Measurements from ENCODE around the gene ANKRD26. TPM values are rescaled to one million over a fixed set of nuclear protein-coding genes. Genes with fewer than 3 reads are reported as not detected.

ANKRD26 gene
- total and polyA plus RNA-seq, 2 experiments from 2014 or later, result 7.9 to 23.1 TPM

DNA sequence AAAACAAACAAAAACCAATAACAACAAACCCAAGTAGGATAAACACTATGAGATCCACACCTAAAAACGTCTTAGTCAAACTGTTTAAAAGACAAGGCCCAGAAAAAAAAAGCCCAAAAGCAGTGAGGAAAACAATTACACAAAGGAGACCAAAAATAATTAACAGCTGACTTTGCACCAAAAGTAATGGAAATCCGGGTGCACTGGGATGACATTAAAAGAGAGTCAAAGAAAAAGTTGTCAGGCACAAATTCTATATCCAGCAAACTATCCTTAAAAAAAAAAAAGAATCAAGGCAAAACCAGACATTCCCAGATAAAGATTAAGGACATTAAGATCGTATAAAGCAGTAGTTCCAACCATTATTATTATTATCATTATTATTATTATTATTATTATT is 7.9 kb upstream of the ANKRD26 start:
- Histone ChIP-seq H3K27ac (ENCODE audit: low read depth) (no peak overlapping the region), H3F3A (replicated peaks; ENCODE audit: low read depth) (no peaks in the 10 kb centered on the region), H3K4me1 (ENCODE audit: insufficient read depth) (no peaks in the 10 kb centered on the region), H4K20me1 (replicated peaks; ENCODE audit: insufficient read depth) (0 out of 2 replicates have a peak, but pooled peaks cover 4% of the 10 kb centered on the region), H3K4me3 (no peak overlapping the region), H3K79me2 (replicated peaks; ENCODE audit: insufficient read depth) (no peaks in the 10 kb centered on the region), H3K36me3 (ENCODE audit: insufficient read depth) (peaks cover 25% of the 10 kb centered on the region), H2AFZ (no peak overlapping the region), H3K9me2 (ENCODE audit: insufficient read depth) (no peaks in the 10 kb centered on the region), H3K27me3 (ENCODE audit: insufficient read depth) (no peaks in the 10 kb centered on the region), H3K4me2 (no peak overlapping the region)
- ATAC-seq, result no peak
- DNase-seq (ENCODE audit: low spot score), result no peak
- Mint-ChIP-seq H3K4me3 (no peak overlapping the region), H3K4me1 (no peaks in the 10 kb centered on the region), H3K9me3 (no peaks in the 10 kb centered on the region), H3K36me3 (ENCODE audit: low read depth) (peaks cover 44% of the 10 kb centered on the region), H3K27me3 (ENCODE audit: insufficient read depth, low read depth, poor library complexity) (no peaks in the 10 kb centered on the region), H3K27ac (no peak overlapping the region)
- no peak for TF ChIP-seq STAT1 (IDR thresholded peaks at IDR 0.05; ENCODE audit: unreplicated experiment)
- no peak for TF ChIP-seq NANOG (IDR thresholded peaks at IDR 0.05; ENCODE audit: borderline replicate concordance)
- TF ChIP-seq, protein P1, sequence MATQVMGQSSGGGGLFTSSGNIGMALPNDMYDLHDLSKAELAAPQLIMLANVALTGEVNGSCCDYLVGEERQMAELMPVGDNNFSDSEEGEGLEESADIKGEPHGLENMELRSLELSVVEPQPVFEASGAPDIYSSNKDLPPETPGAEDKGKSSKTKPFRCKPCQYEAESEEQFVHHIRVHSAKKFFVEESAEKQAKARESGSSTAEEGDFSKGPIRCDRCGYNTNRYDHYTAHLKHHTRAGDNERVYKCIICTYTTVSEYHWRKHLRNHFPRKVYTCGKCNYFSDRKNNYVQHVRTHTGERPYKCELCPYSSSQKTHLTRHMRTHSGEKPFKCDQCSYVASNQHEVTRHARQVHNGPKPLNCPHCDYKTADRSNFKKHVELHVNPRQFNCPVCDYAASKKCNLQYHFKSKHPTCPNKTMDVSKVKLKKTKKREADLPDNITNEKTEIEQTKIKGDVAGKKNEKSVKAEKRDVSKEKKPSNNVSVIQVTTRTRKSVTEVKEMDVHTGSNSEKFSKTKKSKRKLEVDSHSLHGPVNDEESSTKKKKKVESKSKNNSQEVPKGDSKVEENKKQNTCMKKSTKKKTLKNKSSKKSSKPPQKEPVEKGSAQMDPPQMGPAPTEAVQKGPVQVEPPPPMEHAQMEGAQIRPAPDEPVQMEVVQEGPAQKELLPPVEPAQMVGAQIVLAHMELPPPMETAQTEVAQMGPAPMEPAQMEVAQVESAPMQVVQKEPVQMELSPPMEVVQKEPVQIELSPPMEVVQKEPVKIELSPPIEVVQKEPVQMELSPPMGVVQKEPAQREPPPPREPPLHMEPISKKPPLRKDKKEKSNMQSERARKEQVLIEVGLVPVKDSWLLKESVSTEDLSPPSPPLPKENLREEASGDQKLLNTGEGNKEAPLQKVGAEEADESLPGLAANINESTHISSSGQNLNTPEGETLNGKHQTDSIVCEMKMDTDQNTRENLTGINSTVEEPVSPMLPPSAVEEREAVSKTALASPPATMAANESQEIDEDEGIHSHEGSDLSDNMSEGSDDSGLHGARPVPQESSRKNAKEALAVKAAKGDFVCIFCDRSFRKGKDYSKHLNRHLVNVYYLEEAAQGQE (IDR thresholded peaks at IDR 0.05; ENCODE audit: unreplicated experiment), result no peak
- no peak for TF ChIP-seq CREB1 (CRISPR knock-in tag; IDR thresholded peaks at IDR 0.05; ENCODE audit: low read depth)
- TF ChIP-seq ZNF114 (CRISPR knock-in tag; IDR thresholded peaks at IDR 0.05), result no peak

DNA sequence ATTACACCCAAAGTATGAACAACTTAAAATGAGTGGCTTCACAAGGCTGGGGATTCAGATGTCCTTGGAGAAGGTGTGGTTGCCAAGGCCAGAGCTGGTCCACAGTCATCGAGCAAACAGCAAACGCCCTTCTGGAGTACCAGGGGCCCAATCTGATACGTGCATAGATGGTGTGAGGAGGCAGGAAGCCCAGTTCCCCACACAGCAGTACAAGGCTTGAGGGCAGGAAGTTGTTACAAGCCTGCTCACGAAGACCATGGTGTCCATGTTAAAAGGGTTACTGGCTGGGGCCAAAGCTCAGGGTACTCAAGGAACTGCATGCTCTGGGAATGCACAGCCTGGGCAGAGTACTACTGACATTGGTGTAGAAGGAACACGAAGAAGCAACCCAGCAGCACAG is 4.6 kb upstream of the ANKRD26 start:
- no peak overlapping the region for H2AFZ ChIP-seq
- Mint-ChIP-seq H3K27me3 (ENCODE audit: insufficient read depth, low read depth, poor library complexity) (peaks cover 11% of the 10 kb centered on the region), H3K27ac (no peak overlapping the region), H3K4me3 (no peak overlapping the region), H3K4me1 (peaks cover 5% of the 10 kb centered on the region; the same call in 2 of the 3 replicates), H3K36me3 (ENCODE audit: low read depth) (peaks cover 16% of the 10 kb centered on the region), H3K9me3 (no peaks in the 10 kb centered on the region; the same call in 2 of the 3 replicates)
- no peaks in the 10 kb centered on the region for H3K27me3 ChIP-seq (ENCODE audit: insufficient read depth)
- H3K4me3 ChIP-seq, result no peak overlapping the region
- no peaks in the 10 kb centered on the region for H3F3A ChIP-seq (replicated peaks; ENCODE audit: low read depth)
- DNase-seq (ENCODE audit: low spot score), result no peak
- H4K20me1 ChIP-seq (replicated peaks; ENCODE audit: insufficient read depth), result no peaks in the 10 kb centered on the region
- H3K9me2 ChIP-seq (ENCODE audit: insufficient read depth), result no peaks in the 10 kb centered on the region
- no peak overlapping the region for H3K27ac ChIP-seq (ENCODE audit: low read depth)
- no peaks in the 10 kb centered on the region for H3K79me2 ChIP-seq (replicated peaks; ENCODE audit: insufficient read depth)
- ATAC-seq, result no peak
- H3K4me1 ChIP-seq (ENCODE audit: insufficient read depth), result no peaks in the 10 kb centered on the region
- H3K36me3 ChIP-seq (ENCODE audit: insufficient read depth), result 0 out of 2 replicates have a peak, but pooled peaks cover 1% of the 10 kb centered on the region
- no peak overlapping the region for H3K4me2 ChIP-seq
- TF ChIP-seq, protein P1 (IDR thresholded peaks at IDR 0.05; ENCODE audit: unreplicated experiment), result no peak
- TF ChIP-seq EZH2phosphoT487 (IDR thresholded peaks at IDR 0.05; ENCODE audit: unreplicated experiment), result no peak
- TF ChIP-seq EZH2 (IDR thresholded peaks at IDR 0.05; ENCODE audit: low read depth, unreplicated experiment), result no peak
- no peak for TF ChIP-seq ZNF114 (CRISPR knock-in tag; IDR thresholded peaks at IDR 0.05)
- no peak for TF ChIP-seq POLR2AphosphoS5 (IDR thresholded peaks at IDR 0.05; ENCODE audit: low read depth)
- TF ChIP-seq, protein P2, sequence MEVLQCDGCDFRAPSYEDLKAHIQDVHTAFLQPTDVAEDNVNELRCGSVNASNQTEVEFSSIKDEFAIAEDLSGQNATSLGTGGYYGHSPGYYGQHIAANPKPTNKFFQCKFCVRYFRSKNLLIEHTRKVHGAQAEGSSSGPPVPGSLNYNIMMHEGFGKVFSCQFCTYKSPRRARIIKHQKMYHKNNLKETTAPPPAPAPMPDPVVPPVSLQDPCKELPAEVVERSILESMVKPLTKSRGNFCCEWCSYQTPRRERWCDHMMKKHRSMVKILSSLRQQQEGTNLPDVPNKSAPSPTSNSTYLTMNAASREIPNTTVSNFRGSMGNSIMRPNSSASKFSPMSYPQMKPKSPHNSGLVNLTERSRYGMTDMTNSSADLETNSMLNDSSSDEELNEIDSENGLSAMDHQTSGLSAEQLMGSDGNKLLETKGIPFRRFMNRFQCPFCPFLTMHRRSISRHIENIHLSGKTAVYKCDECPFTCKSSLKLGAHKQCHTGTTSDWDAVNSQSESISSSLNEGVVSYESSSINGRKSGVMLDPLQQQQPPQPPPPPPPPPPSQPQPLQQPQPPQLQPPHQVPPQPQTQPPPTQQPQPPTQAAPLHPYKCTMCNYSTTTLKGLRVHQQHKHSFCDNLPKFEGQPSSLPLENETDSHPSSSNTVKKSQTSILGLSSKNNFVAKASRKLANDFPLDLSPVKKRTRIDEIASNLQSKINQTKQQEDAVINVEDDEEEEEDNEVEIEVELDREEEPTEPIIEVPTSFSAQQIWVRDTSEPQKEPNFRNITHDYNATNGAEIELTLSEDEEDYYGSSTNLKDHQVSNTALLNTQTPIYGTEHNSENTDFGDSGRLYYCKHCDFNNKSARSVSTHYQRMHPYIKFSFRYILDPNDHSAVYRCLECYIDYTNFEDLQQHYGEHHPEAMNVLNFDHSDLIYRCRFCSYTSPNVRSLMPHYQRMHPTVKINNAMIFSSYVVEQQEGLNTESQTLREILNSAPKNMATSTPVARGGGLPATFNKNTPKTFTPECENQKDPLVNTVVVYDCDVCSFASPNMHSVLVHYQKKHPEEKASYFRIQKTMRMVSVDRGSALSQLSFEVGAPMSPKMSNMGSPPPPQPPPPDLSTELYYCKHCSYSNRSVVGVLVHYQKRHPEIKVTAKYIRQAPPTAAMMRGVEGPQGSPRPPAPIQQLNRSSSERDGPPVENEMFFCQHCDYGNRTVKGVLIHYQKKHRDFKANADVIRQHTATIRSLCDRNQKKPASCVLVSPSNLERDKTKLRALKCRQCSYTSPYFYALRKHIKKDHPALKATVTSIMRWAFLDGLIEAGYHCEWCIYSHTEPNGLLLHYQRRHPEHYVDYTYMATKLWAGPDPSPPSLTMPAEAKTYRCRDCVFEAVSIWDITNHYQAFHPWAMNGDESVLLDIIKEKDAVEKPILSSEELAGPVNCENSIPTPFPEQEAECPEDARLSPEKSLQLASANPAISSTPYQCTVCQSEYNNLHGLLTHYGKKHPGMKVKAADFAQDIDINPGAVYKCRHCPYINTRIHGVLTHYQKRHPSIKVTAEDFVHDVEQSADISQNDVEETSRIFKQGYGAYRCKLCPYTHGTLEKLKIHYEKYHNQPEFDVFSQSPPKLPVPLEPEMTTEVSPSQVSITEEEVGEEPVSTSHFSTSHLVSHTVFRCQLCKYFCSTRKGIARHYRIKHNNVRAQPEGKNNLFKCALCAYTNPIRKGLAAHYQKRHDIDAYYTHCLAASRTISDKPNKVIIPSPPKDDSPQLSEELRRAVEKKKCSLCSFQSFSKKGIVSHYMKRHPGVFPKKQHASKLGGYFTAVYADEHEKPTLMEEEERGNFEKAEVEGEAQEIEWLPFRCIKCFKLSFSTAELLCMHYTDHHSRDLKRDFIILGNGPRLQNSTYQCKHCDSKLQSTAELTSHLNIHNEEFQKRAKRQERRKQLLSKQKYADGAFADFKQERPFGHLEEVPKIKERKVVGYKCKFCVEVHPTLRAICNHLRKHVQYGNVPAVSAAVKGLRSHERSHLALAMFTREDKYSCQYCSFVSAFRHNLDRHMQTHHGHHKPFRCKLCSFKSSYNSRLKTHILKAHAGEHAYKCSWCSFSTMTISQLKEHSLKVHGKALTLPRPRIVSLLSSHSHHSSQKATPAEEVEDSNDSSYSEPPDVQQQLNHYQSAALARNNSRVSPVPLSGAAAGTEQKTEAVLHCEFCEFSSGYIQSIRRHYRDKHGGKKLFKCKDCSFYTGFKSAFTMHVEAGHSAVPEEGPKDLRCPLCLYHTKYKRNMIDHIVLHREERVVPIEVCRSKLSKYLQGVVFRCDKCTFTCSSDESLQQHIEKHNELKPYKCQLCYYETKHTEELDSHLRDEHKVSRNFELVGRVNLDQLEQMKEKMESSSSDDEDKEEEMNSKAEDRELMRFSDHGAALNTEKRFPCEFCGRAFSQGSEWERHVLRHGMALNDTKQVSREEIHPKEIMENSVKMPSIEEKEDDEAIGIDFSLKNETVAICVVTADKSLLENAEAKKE (CRISPR knock-in tag; IDR thresholded peaks at IDR 0.05), result no peak

All from GM23338 (cell line).